Measurements from ENCODE around the gene SLC25A6. TPM values are rescaled to one million over a fixed set of nuclear protein-coding genes. Genes with fewer than 3 reads are reported as not detected.
A peak's percentile ranks its signal among the peaks of the same experiment; 100 is the strongest.

SLC25A6 gene
- total RNA-seq, 1 donor from 2014 or later = 411 TPM

DNA sequence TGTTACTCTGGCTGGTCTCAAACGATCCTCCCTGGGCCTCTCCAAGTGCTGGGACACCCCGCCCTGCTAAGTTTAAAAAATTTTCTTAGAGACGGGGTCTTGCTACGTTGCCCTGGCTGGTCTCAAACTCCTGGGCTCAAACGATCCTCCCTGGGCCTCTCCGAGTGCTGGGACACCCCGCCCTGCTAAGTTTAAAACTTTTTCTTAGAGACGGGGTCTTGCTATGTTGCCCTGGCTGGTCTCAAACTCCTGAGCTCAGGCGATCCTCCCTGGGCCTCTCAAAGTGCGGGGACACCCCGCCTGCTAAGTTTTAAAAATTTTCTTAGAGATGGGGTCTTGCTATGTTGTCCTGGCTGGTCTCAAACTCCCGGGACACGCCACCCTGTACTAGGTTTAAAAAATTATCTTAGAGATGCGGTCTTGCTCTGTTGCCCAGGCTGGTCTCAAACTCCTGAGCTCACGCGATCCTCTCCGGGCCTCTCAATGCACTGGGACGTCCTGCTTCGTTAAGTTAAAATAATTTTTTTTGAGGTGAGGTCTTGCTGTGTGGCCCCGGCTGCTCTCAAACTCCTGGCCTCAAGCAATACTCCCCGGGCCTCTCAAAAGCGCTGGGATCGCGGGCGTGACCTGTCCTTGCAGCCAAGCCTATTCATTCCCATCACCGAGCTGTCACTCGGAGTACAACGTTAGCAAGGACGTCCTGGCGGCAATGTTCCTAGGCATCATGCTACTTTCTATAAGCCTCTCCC, 1.1 kb downstream of the SLC25A6 start:
- Mint-ChIP-seq H3K27ac (ENCODE audit: unreplicated experiment) (peak overlapping the region; percentile 85), H3K4me1 (ENCODE audit: low read depth, unreplicated experiment) (peaks cover 13% of the 10 kb centered on the region), H3K27me3 (ENCODE audit: unreplicated experiment) (peaks cover 13% of the 10 kb centered on the region), H3K4me3 (ENCODE audit: unreplicated experiment) (peak overlapping the region; percentile 92), H3K36me3 (ENCODE audit: unreplicated experiment) (peaks cover 6% of the 10 kb centered on the region), H3K9me3 (ENCODE audit: unreplicated experiment) (peaks cover 23% of the 10 kb centered on the region)
- TF ChIP-seq CTCF (IDR thresholded peaks at IDR 0.05; ENCODE audit: partially characterized antibody, unreplicated experiment) = no peak
- DNase-seq = peak; percentile 23

DNA sequence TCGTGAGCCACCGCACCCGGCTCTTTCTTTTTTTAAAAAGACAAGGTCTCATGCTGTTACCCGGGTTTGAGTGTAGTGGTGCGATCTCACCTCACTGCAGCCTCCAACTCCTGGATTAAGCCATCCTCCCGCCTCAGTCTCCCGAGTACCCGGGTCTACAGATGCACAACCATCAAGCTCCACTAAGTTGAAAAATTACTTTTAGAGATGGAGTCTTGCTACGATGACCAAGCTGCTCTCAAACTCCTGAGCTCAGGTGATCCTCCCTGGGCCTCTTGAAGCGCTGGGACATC, 2.0 kb downstream of the SLC25A6 start:
- Mint-ChIP-seq H3K4me1 (ENCODE audit: low read depth, unreplicated experiment) (peaks cover 8% of the 10 kb centered on the region), H3K36me3 (ENCODE audit: unreplicated experiment) (peaks cover 6% of the 10 kb centered on the region), H3K4me3 (ENCODE audit: unreplicated experiment) (no peak overlapping the region), H3K9me3 (ENCODE audit: unreplicated experiment) (peaks cover 22% of the 10 kb centered on the region), H3K27ac (ENCODE audit: unreplicated experiment) (no peak overlapping the region), H3K27me3 (ENCODE audit: unreplicated experiment) (peaks cover 10% of the 10 kb centered on the region)
- no peak for TF ChIP-seq CTCF (IDR thresholded peaks at IDR 0.05; ENCODE audit: partially characterized antibody, unreplicated experiment)
- no peak for DNase-seq

- peaks cover 7% of the 10 kb centered on the region for H3K27me3 Mint-ChIP-seq (ENCODE audit: unreplicated experiment)
- H3K9me3 Mint-ChIP-seq (ENCODE audit: unreplicated experiment) = peaks cover 22% of the 10 kb centered on the region
- peaks cover 5% of the 10 kb centered on the region for H3K4me1 Mint-ChIP-seq (ENCODE audit: low read depth, unreplicated experiment)
- H3K4me3 Mint-ChIP-seq (ENCODE audit: unreplicated experiment) = no peak overlapping the region
- peaks cover 6% of the 10 kb centered on the region for H3K36me3 Mint-ChIP-seq (ENCODE audit: unreplicated experiment)
- no peak for TF ChIP-seq CTCF (IDR thresholded peaks at IDR 0.05; ENCODE audit: partially characterized antibody, unreplicated experiment)
- H3K27ac Mint-ChIP-seq (ENCODE audit: unreplicated experiment) = no peak overlapping the region
- peak; percentile 12 for DNase-seq
These were observed 2.5 kb downstream of the SLC25A6 start for GRCh38 chrX:1389181-1389992.

DNA sequence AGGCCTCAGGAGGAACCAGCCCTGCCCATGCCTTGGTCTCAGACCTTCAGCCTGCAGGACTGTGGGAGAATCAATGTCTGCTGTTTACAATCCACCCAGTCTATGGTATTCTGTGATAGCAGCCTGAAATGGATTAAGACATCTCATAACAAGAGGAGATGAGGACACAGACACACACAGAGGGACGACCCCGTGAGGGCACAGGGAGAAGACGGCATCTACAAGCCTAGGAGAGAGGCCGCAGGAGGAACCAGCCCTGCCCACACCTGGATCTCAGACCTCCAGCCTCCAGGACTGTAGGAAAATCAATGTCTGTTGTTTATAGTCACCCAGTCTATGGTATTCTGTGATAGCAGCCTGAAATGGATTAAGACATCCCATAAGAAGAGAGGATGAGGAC, 3.3 kb downstream of the SLC25A6 start:
- H3K4me1 Mint-ChIP-seq (ENCODE audit: low read depth, unreplicated experiment) = peaks cover 4% of the 10 kb centered on the region
- peaks cover 20% of the 10 kb centered on the region for H3K9me3 Mint-ChIP-seq (ENCODE audit: unreplicated experiment)
- peaks cover 5% of the 10 kb centered on the region for H3K27me3 Mint-ChIP-seq (ENCODE audit: unreplicated experiment)
- peaks cover 6% of the 10 kb centered on the region for H3K36me3 Mint-ChIP-seq (ENCODE audit: unreplicated experiment)
- no peak overlapping the region for H3K4me3 Mint-ChIP-seq (ENCODE audit: unreplicated experiment)
- DNase-seq = no peak
- no peak for TF ChIP-seq CTCF (IDR thresholded peaks at IDR 0.05; ENCODE audit: partially characterized antibody, unreplicated experiment)
- no peak overlapping the region for H3K27ac Mint-ChIP-seq (ENCODE audit: unreplicated experiment)

Data from glutamatergic neuron (in vitro differentiated cells).